ENCODE data around the gene FOXD4L1. TPM values are rescaled to one million over a fixed set of nuclear protein-coding genes. Genes with fewer than 3 reads are reported as not detected.
A peak's percentile ranks its signal among the peaks of the same experiment; 100 is the strongest.
"Not testable (repeated sequence)": the region's sequence is repeated elsewhere in the genome, so short reads cannot be mapped to it uniquely, and the experiment has no call there.

Gene FOXD4L1
- total and polyA plus RNA-seq, 7 experiments from 2014 or later = 0.16 to 0.60 (median 0.35) TPM; not detected in 3

- H3K36me3 ChIP-seq (ENCODE audit: control insufficient read depth in 2 of 3, insufficient read depth in 3 of 3, low read length in 3 of 3); POLR2A ChIA-PET; CTCF ChIA-PET; H3K9me3 Mint-ChIP-seq; intact Hi-C loops (cut with micrococcal nuclease); H3K27ac ChIP-seq (ENCODE audit: low read depth, low read length); H3K27me3 ChIP-seq (ENCODE audit: control insufficient read depth in 2 of 2, insufficient read depth in 2 of 2, low read length in 2 of 2); H3K4me1 ChIP-seq (ENCODE audit: control insufficient read depth in 2 of 2, insufficient read depth in 2 of 2, low read length in 2 of 2); H3K36me3 Mint-ChIP-seq; H3K4me3 ChIP-seq (ENCODE audit: low read length); H3K9me3 ChIP-seq (ENCODE audit: control insufficient read depth in 2 of 3, low read length in 3 of 3): not testable (repeated sequence)
- DNase-seq = peak in 4 of 9 donors; percentile 39 to 63 (median 47)
- Mint-ChIP-seq H3K27me3 (peaks cover 10 to 43% (median 15%) of the 10 kb centered on the region in 5 donors), H3K4me1 (peaks cover 11 to 22% (median 12%) of the 10 kb centered on the region in 7 donors), H3K4me3 (peak overlapping the region in 7 of 10 donors; percentile 64 to 75 (median 67)), H3K27ac (peak overlapping the region in 2 of 9 donors; percentile 39 to 45)
- peak; percentile 26 for ATAC-seq
Measured at GRCh38 chr2:113500723-113501038, 2.2 kb downstream of the FOXD4L1 start.

- Mint-ChIP-seq H3K4me3 (peak overlapping the region; percentile 45 to 84 (median 64)), H3K27me3 (peaks cover 14 to 45% (median 19%) of the 10 kb centered on the region in 5 donors), H3K4me1 (peaks cover 11 to 22% (median 12%) of the 10 kb centered on the region in 7 donors), H3K27ac (peak overlapping the region in 1 of 9 donors; percentile 73)
- H3K27ac ChIP-seq (ENCODE audit: low read depth, low read length); H3K27me3 ChIP-seq (ENCODE audit: control insufficient read depth in 2 of 2, insufficient read depth in 2 of 2, low read length in 2 of 2); H3K9me3 ChIP-seq (ENCODE audit: control insufficient read depth in 2 of 3, low read length in 3 of 3); H3K4me1 ChIP-seq (ENCODE audit: control insufficient read depth in 2 of 2, insufficient read depth in 2 of 2, low read length in 2 of 2); CTCF ChIA-PET; intact Hi-C loops (cut with micrococcal nuclease); H3K36me3 ChIP-seq (ENCODE audit: control insufficient read depth in 2 of 3, insufficient read depth in 3 of 3, low read length in 3 of 3); H3K9me3 Mint-ChIP-seq; H3K4me3 ChIP-seq (ENCODE audit: low read length); POLR2A ChIA-PET; H3K36me3 Mint-ChIP-seq: not testable (repeated sequence)
- DNase-seq = peak in 3 of 9 donors; percentile 16 to 25 (median 21)
- ATAC-seq = peak; percentile 22
Measured at GRCh38 chr2:113502216-113503093, 4.0 kb downstream of the FOXD4L1 start.

DNA sequence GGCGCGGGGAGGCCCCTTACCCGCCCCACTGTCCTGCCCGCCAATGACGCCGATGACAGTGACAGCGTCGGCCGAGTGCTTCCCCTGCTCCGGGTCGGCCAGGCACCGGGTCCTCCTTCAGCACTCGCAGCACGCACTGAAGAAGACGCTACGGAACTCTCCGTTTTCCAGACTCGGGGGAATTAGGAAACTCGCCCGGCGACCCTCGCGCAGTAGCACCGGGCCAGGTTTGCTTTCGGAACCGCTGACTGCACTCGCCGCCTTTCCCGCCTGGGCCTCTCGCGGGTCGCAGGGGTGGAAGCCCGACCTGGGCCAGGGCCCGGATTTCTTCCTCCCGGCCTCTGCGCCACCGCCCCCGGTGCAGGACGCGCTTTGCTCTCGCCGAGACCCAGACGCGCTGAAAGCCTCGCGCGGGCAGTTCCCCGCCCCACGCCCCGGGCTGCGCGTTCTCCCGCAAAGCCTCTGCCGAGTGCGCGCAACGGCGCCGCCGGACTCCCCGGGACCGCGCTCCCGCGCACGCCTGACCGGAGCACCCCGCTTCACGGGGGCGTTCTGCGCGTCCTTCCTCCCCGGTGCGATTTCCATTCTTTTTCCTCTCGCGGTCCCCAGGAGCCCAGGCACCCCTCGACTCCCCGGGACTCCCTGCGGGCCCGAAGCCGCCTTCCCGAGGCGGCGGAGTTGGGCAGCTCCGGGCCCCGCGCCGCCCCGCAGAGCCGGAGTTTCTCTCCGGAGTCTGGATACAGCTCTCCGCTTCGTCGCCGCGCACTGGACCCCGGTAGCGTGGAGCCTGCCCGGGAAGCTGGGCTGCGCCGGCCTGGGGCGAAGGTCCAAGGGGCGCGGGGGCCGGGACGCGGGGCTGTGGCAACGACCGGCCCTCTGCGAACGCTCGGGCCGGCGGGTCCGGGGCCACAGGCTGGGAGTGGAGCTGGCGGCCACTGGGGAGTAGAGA, 4.9 kb downstream of the FOXD4L1 start:
- H3K9me3 ChIP-seq (ENCODE audit: control insufficient read depth in 2 of 3, low read length in 3 of 3); H3K27ac ChIP-seq (ENCODE audit: low read depth, low read length); POLR2A ChIA-PET; H3K36me3 Mint-ChIP-seq; CTCF ChIA-PET; intact Hi-C loops (cut with micrococcal nuclease); H3K27me3 ChIP-seq (ENCODE audit: control insufficient read depth in 2 of 2, insufficient read depth in 2 of 2, low read length in 2 of 2); H3K4me1 ChIP-seq (ENCODE audit: control insufficient read depth in 2 of 2, insufficient read depth in 2 of 2, low read length in 2 of 2); H3K36me3 ChIP-seq (ENCODE audit: control insufficient read depth in 2 of 3, insufficient read depth in 3 of 3, low read length in 3 of 3); H3K9me3 Mint-ChIP-seq: not testable (repeated sequence)
- ATAC-seq (peak; percentile 84), DNase-seq (peak in 5 of 9 donors; percentile 25 to 55 (median 37))
- peaks cover 18 to 47% (median 21%) of the 10 kb centered on the region in 5 donors for H3K27me3 Mint-ChIP-seq
- peak overlapping the region in 1 of 9 donors; percentile 73 for H3K27ac Mint-ChIP-seq
- H3K4me3 Mint-ChIP-seq = peak overlapping the region in 9 of 10 donors; percentile 45 to 84 (median 67)
- peak overlapping the region; percentile 24 for H3K4me3 ChIP-seq (ENCODE audit: low read length)
- peaks cover 11 to 24% (median 12%) of the 10 kb centered on the region in 7 donors for H3K4me1 Mint-ChIP-seq

- H3K4me3 Mint-ChIP-seq = peak overlapping the region in 7 of 10 donors; percentile 23 to 51 (median 45)
- H3K9me3 Mint-ChIP-seq; ATAC-seq; intact Hi-C loops (cut with micrococcal nuclease); H3K9me3 ChIP-seq (ENCODE audit: control insufficient read depth in 2 of 3, low read length in 3 of 3); DNase-seq; H3K36me3 ChIP-seq (ENCODE audit: control insufficient read depth in 2 of 3, insufficient read depth in 3 of 3, low read length in 3 of 3); POLR2A ChIA-PET; H3K4me1 ChIP-seq (ENCODE audit: control insufficient read depth in 2 of 2, insufficient read depth in 2 of 2, low read length in 2 of 2); H3K36me3 Mint-ChIP-seq; H3K27ac ChIP-seq (ENCODE audit: low read depth, low read length); CTCF ChIA-PET; H3K4me3 ChIP-seq (ENCODE audit: low read length); H3K27me3 ChIP-seq (ENCODE audit: control insufficient read depth in 2 of 2, insufficient read depth in 2 of 2, low read length in 2 of 2): not testable (repeated sequence)
- peak overlapping the region in 1 of 9 donors; percentile 38 for H3K27ac Mint-ChIP-seq
- peaks cover 21 to 40% (median 25%) of the 10 kb centered on the region in 5 donors for H3K27me3 Mint-ChIP-seq
- H3K4me1 Mint-ChIP-seq = peaks cover 11 to 24% (median 12%) of the 10 kb centered on the region in 7 donors
Measured at GRCh38 chr2:113504081-113504480, 5.6 kb downstream of the FOXD4L1 start.

DNA sequence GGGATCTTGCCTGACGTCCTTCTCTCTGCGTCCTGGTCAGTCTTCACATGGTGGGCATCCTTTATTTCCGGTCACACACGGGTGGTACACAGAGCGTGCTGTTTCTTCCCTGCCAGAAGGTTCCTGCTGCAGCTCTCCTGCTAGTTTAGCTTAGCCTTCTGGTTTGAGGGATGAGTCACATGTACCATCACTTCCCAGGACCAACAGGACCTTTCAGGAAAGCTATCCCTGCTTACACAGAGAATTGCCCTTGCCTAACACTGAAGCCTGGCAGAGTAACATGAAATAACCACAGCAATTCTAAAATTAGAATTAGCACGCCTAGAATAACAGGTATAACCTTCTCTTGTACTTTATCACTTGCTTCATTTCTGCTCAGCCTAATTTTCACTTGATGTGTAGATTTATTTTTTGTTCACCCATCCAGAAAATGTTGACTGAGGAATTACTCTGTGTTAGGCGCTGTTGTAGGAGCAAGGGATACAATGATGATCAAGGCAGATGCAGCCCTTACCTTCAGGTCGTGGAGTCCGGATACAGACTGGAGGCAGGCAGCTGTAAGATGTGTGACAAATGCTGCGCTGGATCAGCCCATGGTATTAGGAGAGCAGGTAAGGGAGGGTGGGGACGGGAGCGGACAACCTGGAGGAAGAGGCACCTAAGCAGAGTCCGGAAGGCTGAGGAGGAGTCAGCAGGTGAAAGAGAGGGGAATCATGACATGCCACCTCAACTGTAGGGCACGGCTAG, 9.1 kb downstream of the FOXD4L1 start:
- H3K27ac ChIP-seq (ENCODE audit: low read depth, low read length); intact Hi-C loops (cut with micrococcal nuclease); H3K4me1 ChIP-seq (ENCODE audit: control insufficient read depth in 2 of 2, insufficient read depth in 2 of 2, low read length in 2 of 2); H3K4me3 Mint-ChIP-seq; H3K9me3 ChIP-seq (ENCODE audit: control insufficient read depth in 2 of 3, low read length in 3 of 3); H3K4me3 ChIP-seq (ENCODE audit: low read length); H3K9me3 Mint-ChIP-seq; H3K36me3 Mint-ChIP-seq; H3K36me3 ChIP-seq (ENCODE audit: control insufficient read depth in 2 of 3, insufficient read depth in 3 of 3, low read length in 3 of 3); DNase-seq; ATAC-seq; H3K27me3 ChIP-seq (ENCODE audit: control insufficient read depth in 2 of 2, insufficient read depth in 2 of 2, low read length in 2 of 2); POLR2A ChIA-PET; CTCF ChIA-PET: not testable (repeated sequence)
- Mint-ChIP-seq H3K4me1 (peaks cover 0 to 12% (median under 1%) of the 10 kb centered on the region in 7 donors), H3K27ac (peak overlapping the region in 2 of 9 donors; percentile 55 to 75), H3K27me3 (peaks cover 11 to 27% (median 20%) of the 10 kb centered on the region in 5 donors)

GRCh38 chr2:113508187-113508586, 9.7 kb downstream of the FOXD4L1 start:
- H3K9me3 Mint-ChIP-seq; H3K36me3 ChIP-seq (ENCODE audit: control insufficient read depth in 2 of 3, insufficient read depth in 3 of 3, low read length in 3 of 3); H3K9me3 ChIP-seq (ENCODE audit: control insufficient read depth in 2 of 3, low read length in 3 of 3); H3K4me1 Mint-ChIP-seq; H3K27ac ChIP-seq (ENCODE audit: low read depth, low read length); H3K27me3 ChIP-seq (ENCODE audit: control insufficient read depth in 2 of 2, insufficient read depth in 2 of 2, low read length in 2 of 2); POLR2A ChIA-PET; CTCF ChIA-PET; H3K4me3 Mint-ChIP-seq; ATAC-seq; H3K27ac Mint-ChIP-seq; H3K4me3 ChIP-seq (ENCODE audit: low read length); H3K36me3 Mint-ChIP-seq; intact Hi-C loops (cut with micrococcal nuclease); H3K4me1 ChIP-seq (ENCODE audit: control insufficient read depth in 2 of 2, insufficient read depth in 2 of 2, low read length in 2 of 2); DNase-seq: not testable (repeated sequence)
- peaks cover 11 to 22% (median 20%) of the 10 kb centered on the region in 5 donors for H3K27me3 Mint-ChIP-seq
